PFSK-1 (cell line): Measurements from ENCODE around the gene MDN1.

Source experiments
- FOXP2 ChIP-seq: optimal IDR thresholded peaks from 2 replicates; pipeline ENCODE3; 2011; ENCODE audit warnings: borderline replicate concordance, control low read depth, inconsistent platforms; ENCODE audit not compliant: insufficient read depth; ENCODE audit errors: extremely low read length, extremely low read depth
- POLR2AphosphoS5 ChIP-seq: IDR thresholded peaks from 2 replicates; pipeline ENCODE4 v1.6.1; 2012; ENCODE audit warnings: low read depth, mild to moderate bottlenecking, control low read depth, low read length, moderate library complexity
- REST ChIP-seq, 2 experiments: IDR thresholded peaks; 2 replicates each; pipeline versions ENCODE4 v1.6.1 to v1.8.0; 2011 to 2012; ENCODE audit warnings: low read depth in 2 of 2, low read length in 2 of 2, control low read depth in 1 of 2, inconsistent platforms in 1 of 2, mild to moderate bottlenecking in 1 of 2, moderate library complexity in 1 of 2; ENCODE audit not compliant: insufficient read depth in 1 of 2
- SIN3A ChIP-seq: IDR thresholded peaks from 2 replicates; pipeline ENCODE4 v1.6.1; 2012; ENCODE audit warnings: mild to moderate bottlenecking, low read length, moderate library complexity, borderline replicate concordance; ENCODE audit not compliant: insufficient read depth
- TAF1 ChIP-seq: IDR thresholded peaks from 2 replicates; pipeline ENCODE4 v1.6.1; 2012; ENCODE audit warnings: low read length, control low read depth, borderline replicate concordance; ENCODE audit not compliant: insufficient read depth

Gene MDN1

GRCh38 chr6:89840538-89840937 is 20.9 kb upstream of the MDN1 start:
- TF ChIP-seq POLR2AphosphoS5 (no peak; the same call in 1 of the 2 replicates), FOXP2 (no peak), TAF1 (no peak), SIN3A (no peak), REST (IDR thresholded peaks at IDR 0.05; ENCODE audit: insufficient read depth in 1 of 2, low read depth in 2 of 2, low read length in 2 of 2) (no peak)

- no peak for TF ChIP-seq REST (IDR thresholded peaks at IDR 0.05; ENCODE audit: insufficient read depth in 1 of 2, low read depth in 2 of 2, low read length in 2 of 2)
- TF ChIP-seq SIN3A: no peak
- no peak for TF ChIP-seq POLR2AphosphoS5
- no peak for TF ChIP-seq TAF1
Observed at GRCh38 chr6:89836639-89837222, 17.1 kb upstream of the MDN1 start.

GRCh38 chr6:89834884-89835792 is 15.5 kb upstream of the MDN1 start:
- TF ChIP-seq REST (IDR thresholded peaks at IDR 0.05; ENCODE audit: insufficient read depth in 1 of 2, low read depth in 2 of 2, low read length in 2 of 2): no peak
- TF ChIP-seq FOXP2: no peak
- TF ChIP-seq TAF1: no peak
- no peak for TF ChIP-seq POLR2AphosphoS5
- TF ChIP-seq SIN3A: no peak

- TF ChIP-seq POLR2AphosphoS5 (peak; percentile 27; the same call in 1 of the 2 replicates), REST (IDR thresholded peaks at IDR 0.05; ENCODE audit: insufficient read depth in 1 of 2, low read depth in 2 of 2, low read length in 2 of 2) (no peak)
Observed at GRCh38 chr6:89830170-89830809, 10.7 kb upstream of the MDN1 start.
